ENCODE measurements around the gene PRSS27.
"Not testable (repeated sequence)": the region's sequence is repeated elsewhere in the genome, so short reads cannot be mapped to it uniquely, and the experiment has no call there.

The PRSS27 gene

DNA sequence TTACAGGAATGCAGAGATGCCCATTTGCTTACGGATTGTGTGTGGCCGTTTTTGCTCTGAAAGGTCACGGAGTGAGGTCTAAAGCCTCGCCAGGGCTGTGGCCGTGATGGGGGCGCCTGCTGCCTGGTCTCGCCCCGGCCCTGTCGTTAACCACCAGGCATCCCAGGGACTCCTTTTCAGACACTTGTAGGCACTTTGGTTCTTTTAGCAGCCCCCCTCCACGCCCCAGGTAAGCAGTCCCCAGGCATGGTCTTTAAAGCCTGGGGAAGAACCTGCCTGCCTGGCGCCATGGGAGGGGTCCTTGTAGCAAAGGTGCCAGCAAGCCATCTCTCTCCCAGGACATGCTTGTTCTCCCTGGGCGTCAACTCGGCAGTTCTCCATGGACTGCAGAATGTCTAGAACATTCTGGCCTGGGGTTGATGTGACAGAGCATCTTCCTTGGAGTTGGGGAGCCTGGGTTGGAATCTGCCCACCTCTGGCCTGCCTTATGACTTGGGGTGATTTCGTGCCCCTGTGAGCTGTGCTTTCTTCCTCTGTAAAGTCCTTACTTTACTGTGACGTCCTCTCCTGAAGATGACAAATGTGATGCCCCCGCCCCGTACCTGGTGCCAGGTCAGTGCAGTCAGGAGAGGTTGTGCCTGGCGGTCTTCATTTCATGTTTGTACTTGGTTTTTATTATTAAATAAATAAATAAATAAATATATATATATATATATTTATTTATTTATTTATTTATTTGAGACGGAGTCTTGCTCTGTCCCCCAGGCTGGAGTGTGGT, 32.3 kb downstream of the PRSS27 start:
- no peak for DNase-seq (ENCODE audit: low read depth)
- no peak for TF ChIP-seq CTCF (IDR thresholded peaks at IDR 0.05; ENCODE audit: low read depth, low read length, missing control alignments)
- H3K4me3 ChIP-seq (ENCODE audit: low read depth, low read length) = peak overlapping the region; percentile 46

DNA sequence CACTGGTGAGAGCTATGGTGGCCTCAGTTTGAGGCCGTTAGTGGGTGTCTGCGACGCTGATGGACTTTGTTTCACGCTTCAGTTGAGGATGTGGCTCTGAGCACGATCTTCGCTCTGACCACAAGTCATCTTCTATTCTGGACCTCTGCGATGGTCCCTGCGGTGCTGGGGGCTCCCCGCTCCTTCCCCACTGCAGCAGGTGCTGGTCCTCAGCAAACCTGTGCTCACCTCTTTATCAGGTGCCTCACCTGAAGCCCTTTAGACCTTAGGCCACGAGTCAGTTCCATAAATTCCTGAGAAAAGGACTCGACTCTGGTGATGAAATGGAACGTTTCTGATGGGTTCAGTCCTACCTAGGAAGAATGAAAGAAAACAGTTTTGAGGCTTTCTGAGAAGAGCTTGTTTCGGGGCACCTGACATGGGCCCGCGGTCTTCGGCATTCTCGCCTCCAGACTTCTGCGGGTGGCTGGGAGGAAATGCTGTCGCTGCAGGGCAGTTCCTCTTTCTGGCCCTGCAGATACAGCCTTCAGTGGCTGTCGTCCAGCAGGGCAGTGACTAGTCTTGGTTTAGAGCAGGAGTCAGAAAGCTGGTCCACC, 33.0 kb downstream of the PRSS27 start:
- H3K4me3 ChIP-seq (ENCODE audit: low read depth, low read length) = peak overlapping the region; percentile 46
- TF ChIP-seq CTCF (IDR thresholded peaks at IDR 0.05; ENCODE audit: low read depth, low read length, missing control alignments) = no peak
- peak; percentile 66 for DNase-seq (ENCODE audit: low read depth)

GRCh38 chr16:2686075-2686474, 33.9 kb downstream of the PRSS27 start:
- not testable (repeated sequence) for H3K4me3 ChIP-seq (ENCODE audit: low read depth, low read length); DNase-seq (ENCODE audit: low read depth)

GRCh38 chr16:2683041-2683440, 37.0 kb downstream of the PRSS27 start:
- peak overlapping the region; percentile 99 for H3K4me3 ChIP-seq (ENCODE audit: low read depth, low read length)
- DNase-seq (ENCODE audit: low read depth) = not testable (repeated sequence)

DNA sequence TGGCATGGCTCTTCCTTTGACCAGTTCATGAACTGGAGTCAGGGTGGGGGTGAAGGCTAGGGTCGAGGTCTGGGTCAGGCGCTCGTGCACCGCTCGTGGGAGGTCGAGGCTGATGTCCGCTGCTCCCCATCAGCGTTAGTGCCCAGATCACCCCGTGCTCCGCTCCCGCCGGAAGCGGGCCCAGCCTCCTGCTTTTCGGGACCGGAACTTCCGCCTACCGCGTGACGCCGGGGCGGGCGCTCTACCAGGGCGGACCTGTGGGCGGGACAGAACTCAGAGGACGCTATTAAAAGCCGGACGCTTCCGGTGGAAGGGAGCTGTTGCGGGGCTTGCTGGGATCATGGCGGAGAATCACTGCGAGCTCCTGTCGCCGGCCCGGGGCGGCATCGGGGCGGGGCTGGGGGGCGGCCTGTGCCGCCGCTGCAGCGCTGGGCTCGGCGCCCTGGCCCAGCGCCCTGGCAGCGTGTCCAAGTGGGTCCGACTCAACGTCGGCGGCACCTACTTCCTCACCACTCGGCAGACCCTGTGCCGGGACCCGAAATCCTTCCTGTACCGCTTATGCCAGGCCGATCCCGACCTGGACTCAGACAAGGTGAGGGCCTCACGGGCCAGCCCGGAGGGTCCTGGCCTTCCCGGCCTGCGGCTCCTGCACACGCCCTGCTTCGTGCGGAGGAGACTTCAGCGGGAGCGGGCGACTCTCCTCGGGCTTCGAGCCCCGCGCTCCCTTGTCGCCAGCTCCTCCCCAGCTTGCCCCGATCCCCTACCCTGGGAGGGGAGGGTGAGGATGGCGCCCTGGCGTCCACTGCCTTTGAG, 37.6 kb downstream of the PRSS27 start, which contains the start of gene KCTD5:
Gene KCTD5 (plus strand): TSS at position 315 of the 813 bp plus-strand sequence. CDS start 26 bp downstream, at position 341.
- H3K4me3 ChIP-seq (ENCODE audit: low read depth, low read length) = peak within 1 kb of the TSS; percentile 99
- TF ChIP-seq CTCF (IDR thresholded peaks at IDR 0.05; ENCODE audit: low read depth, low read length, missing control alignments) = no peak

GRCh38 chr16:2680360-2680759, 39.7 kb downstream of the PRSS27 start:
- H3K4me3 ChIP-seq (ENCODE audit: low read depth, low read length); DNase-seq (ENCODE audit: low read depth): not testable (repeated sequence)

More for the DNA sequence above, 37.6 kb downstream of the PRSS27 start, which contains the start of gene KCTD5:
- DNase-seq (ENCODE audit: low read depth) = peak; percentile 87

GRCh38 chr16:2679902-2680301, 40.1 kb downstream of the PRSS27 start:
- not testable (repeated sequence) for H3K4me3 ChIP-seq (ENCODE audit: low read depth, low read length); DNase-seq (ENCODE audit: low read depth)

GRCh38 chr16:2678206-2678965, 41.6 kb downstream of the PRSS27 start:
- not testable (repeated sequence) for H3K4me3 ChIP-seq (ENCODE audit: low read depth, low read length); DNase-seq (ENCODE audit: low read depth)

GRCh38 chr16:2676937-2677336, 43.1 kb downstream of the PRSS27 start:
- not testable (repeated sequence) for H3K4me3 ChIP-seq (ENCODE audit: low read depth, low read length); DNase-seq (ENCODE audit: low read depth)

Data from GM12864 (cell line).